Measurements from ENCODE around the gene CACNA2D4.

The CACNA2D4 gene

GRCh38 chr12:1928439-1929121, 10.1 kb upstream of the CACNA2D4 start:
- no peak for TF ChIP-seq CTCF (IDR thresholded peaks at IDR 0.05; ENCODE audit: low read depth, low read length)
- no peak overlapping the region for H3K4me3 ChIP-seq (ENCODE audit: low read depth, low read length)

- TF ChIP-seq CTCF (IDR thresholded peaks at IDR 0.05; ENCODE audit: low read depth, low read length), result no peak
- H3K4me3 ChIP-seq (ENCODE audit: low read depth, low read length), result no peak overlapping the region
Measured at GRCh38 chr12:1927751-1928351, 9.4 kb upstream of the CACNA2D4 start.

DNA sequence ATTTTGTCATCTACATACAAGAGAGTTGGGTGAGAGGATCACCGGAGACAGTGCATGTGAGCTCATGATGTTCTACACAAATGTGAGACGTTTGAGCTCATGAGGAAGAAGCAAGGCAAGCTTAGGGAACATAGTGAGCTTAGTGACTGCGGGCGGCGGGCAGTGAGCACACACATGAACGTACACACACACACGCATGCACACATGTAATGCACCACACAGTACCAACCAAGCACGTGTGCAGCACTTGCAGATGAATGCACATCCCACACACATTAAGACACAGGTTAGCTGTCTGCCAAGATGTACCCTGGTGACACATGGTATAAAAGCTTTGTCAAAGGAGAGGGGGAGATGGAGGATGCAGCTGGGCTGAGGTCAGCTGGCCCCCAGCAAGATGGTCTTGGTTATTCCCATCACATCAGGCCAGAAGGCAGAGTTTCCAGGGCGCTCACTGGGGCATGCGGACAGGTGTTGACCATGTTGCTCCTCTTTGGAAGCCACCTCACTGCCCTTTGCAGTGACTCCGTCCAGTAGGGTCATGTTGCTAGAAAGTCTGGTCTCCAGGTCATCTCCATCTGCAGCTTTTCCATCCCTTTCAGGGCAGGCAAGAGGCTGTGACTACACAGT, 8.7 kb upstream of the CACNA2D4 start:
- no peak for TF ChIP-seq CTCF (IDR thresholded peaks at IDR 0.05; ENCODE audit: low read depth, low read length)
- no peak overlapping the region for H3K4me3 ChIP-seq (ENCODE audit: low read depth, low read length)

DNA sequence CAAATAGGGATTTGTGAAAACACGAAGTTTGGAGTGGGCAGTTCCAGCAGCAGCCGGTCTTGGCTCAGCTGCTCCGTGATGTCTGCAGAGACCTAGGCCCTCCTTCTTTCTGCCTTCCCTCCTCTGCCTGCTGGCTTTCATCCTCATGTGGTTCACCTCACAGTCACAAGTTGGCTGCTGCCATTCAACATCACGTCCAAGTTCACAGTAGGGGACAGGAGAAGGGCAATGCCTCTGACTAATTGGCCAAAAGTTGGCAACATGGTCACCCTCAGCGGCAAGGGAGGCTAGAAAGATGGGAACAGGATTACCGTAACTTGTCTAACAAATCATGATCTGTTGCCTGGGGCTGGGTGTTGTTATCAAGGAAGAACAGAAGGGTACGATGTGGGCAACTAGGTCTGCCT, 7.8 kb upstream of the CACNA2D4 start:
- no peak for TF ChIP-seq CTCF (IDR thresholded peaks at IDR 0.05; ENCODE audit: low read depth, low read length)
- no peak overlapping the region for H3K4me3 ChIP-seq (ENCODE audit: low read depth, low read length)

- TF ChIP-seq CTCF (IDR thresholded peaks at IDR 0.05; ENCODE audit: low read depth, low read length), result no peak
Measured at GRCh38 chr12:1925684-1926006, 7.2 kb upstream of the CACNA2D4 start.

GRCh38 chr12:1924996-1925683, 6.7 kb upstream of the CACNA2D4 start:
- no peak for TF ChIP-seq CTCF (IDR thresholded peaks at IDR 0.05; ENCODE audit: low read depth, low read length)
- no peak overlapping the region for H3K4me3 ChIP-seq (ENCODE audit: low read depth, low read length)

More at GRCh38 chr12:1925684-1926006, 7.2 kb upstream of the CACNA2D4 start:
- H3K4me3 ChIP-seq (ENCODE audit: low read depth, low read length), result no peak overlapping the region

- no peak overlapping the region for H3K4me3 ChIP-seq (ENCODE audit: low read depth, low read length)
- TF ChIP-seq CTCF (IDR thresholded peaks at IDR 0.05; ENCODE audit: low read depth, low read length), result no peak
Measured at GRCh38 chr12:1922985-1923384, 4.5 kb upstream of the CACNA2D4 start.
